Fibroblast of lung (primary cell): ENCODE measurements around the gene MAPK6. TPM values are rescaled to one million over a fixed set of nuclear protein-coding genes. Genes with fewer than 3 reads are reported as not detected.
A peak's percentile ranks its signal among the peaks of the same experiment; 100 is the strongest.
"Not testable (repeated sequence)": the region's sequence is repeated elsewhere in the genome, so short reads cannot be mapped to it uniquely, and the experiment has no call there.

Source experiments
- DNase-seq, 2 donors: peaks; one replicate each; pipeline versions ENCODE4 v3.0.0 to v3.0.0-alpha.2; 2010; ENCODE audit warnings: low read depth in 2 of 2
- H2AFZ ChIP-seq: 2 replicates; pipeline ENCODE4 v1.5.1; 2012; ENCODE audit warnings: low read length, control low read depth, inconsistent platforms
- H3K27ac ChIP-seq: 2 replicates; pipeline ENCODE4 v1.5.1; 2011; ENCODE audit warnings: low read length, control low read depth; ENCODE audit not compliant: insufficient read depth
- H3K27me3 ChIP-seq: 2 replicates; pipeline ENCODE4 v1.5.1; 2011; ENCODE audit warnings: mild to moderate bottlenecking, low read length; ENCODE audit not compliant: control insufficient read depth, insufficient read depth
- H3K36me3 ChIP-seq: 2 replicates; pipeline ENCODE4 v1.5.1; 2011; ENCODE audit warnings: low read length; ENCODE audit not compliant: control insufficient read depth, insufficient read depth
- H3K4me1 ChIP-seq: 2 replicates; pipeline ENCODE4 v1.5.1; 2011; ENCODE audit warnings: low read length; ENCODE audit not compliant: control insufficient read depth, insufficient read depth; ENCODE audit errors: extremely low read depth
- H3K4me2 ChIP-seq: 2 replicates; pipeline ENCODE4 v1.5.1; 2011; ENCODE audit warnings: low read length, control low read depth; ENCODE audit not compliant: insufficient read depth; ENCODE audit errors: extremely low read depth
- H3K4me3 ChIP-seq, 4 experiments: fragments of 200-600 bp in 1 of 4; sonication (generic) in 1 of 4; replicated peaks in 1 of 4; 2 replicates each; pipeline ENCODE4 v1.5.1; 2011 to 2016; ENCODE audit warnings: low read length in 4 of 4, low read depth in 3 of 4, mild to moderate bottlenecking in 3 of 4, control low read depth in 2 of 4, inconsistent platforms in 1 of 4, mixed read lengths in 1 of 4; ENCODE audit not compliant: insufficient read depth in 1 of 4; ENCODE audit errors: control extremely low read depth in 1 of 4
- H3K79me2 ChIP-seq: 2 replicates; pipeline ENCODE4 v1.5.1; 2012; ENCODE audit warnings: mild to moderate bottlenecking, low read length, inconsistent platforms; ENCODE audit not compliant: control insufficient read depth, insufficient read depth
- H3K9ac ChIP-seq: 2 replicates; pipeline ENCODE4 v1.5.1; 2011; ENCODE audit warnings: mild to moderate bottlenecking, low read length, control low read depth; ENCODE audit not compliant: insufficient read depth
- H3K9me3 ChIP-seq: 2 replicates; pipeline ENCODE4 v1.5.1; 2012; ENCODE audit warnings: low read depth, low read length; ENCODE audit not compliant: control insufficient read depth, insufficient read depth
- H4K20me1 ChIP-seq: 2 replicates; pipeline ENCODE4 v1.5.1; 2011; ENCODE audit warnings: low read length; ENCODE audit not compliant: control insufficient read depth, insufficient read depth; ENCODE audit errors: extremely low read depth
- EZH2 ChIP-seq: IDR thresholded peaks from 2 replicates; pipeline ENCODE4 v1.5.1; 2012; ENCODE audit warnings: low read length, control low read depth, mild to moderate bottlenecking; ENCODE audit errors: missing control alignments
- polyA plus RNA-seq, 2 donors: library from polyadenylated mRNA; depleted of rRNA in 1 of 2; stranded (reverse) in 1 of 2; unstranded in 1 of 2; fragments of >200 nt; gene quantifications; 2 replicates each; pipeline ENCODE4 v1.2.1, GENCODE V29; 2011 to 2012; ENCODE audit warnings: missing spikeins in 1 of 2
- total RNA-seq: library from RNA; depleted of rRNA; stranded (reverse); fragments of >200 nt; gene quantifications from 2 replicates; pipeline ENCODE4 v1.2.1, GENCODE V29; 2014
- TF ChIP-seq, protein P1 (sequence below), 2 donors: IDR thresholded peaks in 1 of 2; conservative IDR thresholded peaks in 1 of 2; 1 replicate in 1 of 2; 2 replicates in 1 of 2; pipeline ENCODE4 v1.5.1; 2011 to 2012; ENCODE audit warnings: low read length in 2 of 2, control low read depth in 1 of 2, inconsistent platforms in 1 of 2, low read depth in 1 of 2, mild to moderate bottlenecking in 1 of 2

Gene MAPK6
- total and polyA plus RNA-seq, 2 donors (not counting 1 experiment from before 2014, with no cell fraction given), result 45.5 to 62.1 TPM

DNA sequence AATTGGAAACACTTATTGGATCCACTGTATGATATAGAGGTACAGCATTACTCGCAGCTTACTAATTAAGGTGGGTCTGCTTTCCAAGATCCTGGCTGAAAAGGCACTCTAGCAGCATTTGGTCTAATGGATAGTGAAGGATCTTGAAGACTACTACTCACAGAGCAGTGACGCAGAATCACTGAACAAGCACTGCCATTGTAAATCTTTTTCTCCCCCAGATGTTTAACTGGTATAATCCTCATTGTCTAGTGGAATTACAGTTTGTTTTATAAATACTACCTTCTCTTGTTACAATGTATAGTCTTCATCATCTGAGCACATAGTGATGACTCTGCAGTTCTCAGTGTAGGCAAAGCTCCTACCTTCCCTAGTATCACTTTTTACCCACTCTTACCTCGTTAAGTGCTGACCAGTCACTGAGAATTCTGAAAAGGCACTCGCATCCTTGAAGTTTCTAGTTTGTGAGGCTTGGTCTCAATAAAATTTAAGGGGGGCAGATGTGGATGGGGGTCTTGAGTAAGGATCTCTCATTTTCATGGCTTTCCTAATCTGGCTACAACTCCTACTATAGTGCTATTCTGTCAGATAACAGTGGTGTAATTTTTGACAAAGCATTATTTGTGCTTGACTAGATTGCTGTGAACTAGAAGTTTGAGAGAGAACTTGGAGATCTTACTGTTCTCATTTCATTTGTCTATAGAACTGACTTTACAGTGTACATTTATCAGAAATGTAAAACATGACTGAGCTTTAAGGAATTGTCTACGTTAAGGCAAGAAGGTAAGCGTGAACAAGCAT, 23.2 kb downstream of the MAPK6 start:
- no peak overlapping the region for H2AFZ ChIP-seq
- peaks cover 89% of the 10 kb centered on the region for H3K79me2 ChIP-seq
- no peak overlapping the region for H3K4me2 ChIP-seq
- peaks cover 5% of the 10 kb centered on the region for H3K4me1 ChIP-seq
- TF ChIP-seq, protein P1, sequence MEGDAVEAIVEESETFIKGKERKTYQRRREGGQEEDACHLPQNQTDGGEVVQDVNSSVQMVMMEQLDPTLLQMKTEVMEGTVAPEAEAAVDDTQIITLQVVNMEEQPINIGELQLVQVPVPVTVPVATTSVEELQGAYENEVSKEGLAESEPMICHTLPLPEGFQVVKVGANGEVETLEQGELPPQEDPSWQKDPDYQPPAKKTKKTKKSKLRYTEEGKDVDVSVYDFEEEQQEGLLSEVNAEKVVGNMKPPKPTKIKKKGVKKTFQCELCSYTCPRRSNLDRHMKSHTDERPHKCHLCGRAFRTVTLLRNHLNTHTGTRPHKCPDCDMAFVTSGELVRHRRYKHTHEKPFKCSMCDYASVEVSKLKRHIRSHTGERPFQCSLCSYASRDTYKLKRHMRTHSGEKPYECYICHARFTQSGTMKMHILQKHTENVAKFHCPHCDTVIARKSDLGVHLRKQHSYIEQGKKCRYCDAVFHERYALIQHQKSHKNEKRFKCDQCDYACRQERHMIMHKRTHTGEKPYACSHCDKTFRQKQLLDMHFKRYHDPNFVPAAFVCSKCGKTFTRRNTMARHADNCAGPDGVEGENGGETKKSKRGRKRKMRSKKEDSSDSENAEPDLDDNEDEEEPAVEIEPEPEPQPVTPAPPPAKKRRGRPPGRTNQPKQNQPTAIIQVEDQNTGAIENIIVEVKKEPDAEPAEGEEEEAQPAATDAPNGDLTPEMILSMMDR (conservative IDR thresholded peaks at IDR 0.05 in 1 of 2, IDR thresholded peaks at IDR 0.05 in 1 of 2; ENCODE audit: low read depth in 1 of 2, low read length in 2 of 2), result no peak
- TF ChIP-seq EZH2, result no peak
- H3K4me3 ChIP-seq, result no peak overlapping the region
- no peaks in the 10 kb centered on the region for H3K27me3 ChIP-seq
- peaks cover 6% of the 10 kb centered on the region for H4K20me1 ChIP-seq
- peak in 1 of 2 donors; percentile 11 for DNase-seq
- no peaks in the 10 kb centered on the region for H3K9me3 ChIP-seq
- no peak overlapping the region for H3K9ac ChIP-seq
- no peak overlapping the region for H3K27ac ChIP-seq
- H3K36me3 ChIP-seq, result no peaks in the 10 kb centered on the region

DNA sequence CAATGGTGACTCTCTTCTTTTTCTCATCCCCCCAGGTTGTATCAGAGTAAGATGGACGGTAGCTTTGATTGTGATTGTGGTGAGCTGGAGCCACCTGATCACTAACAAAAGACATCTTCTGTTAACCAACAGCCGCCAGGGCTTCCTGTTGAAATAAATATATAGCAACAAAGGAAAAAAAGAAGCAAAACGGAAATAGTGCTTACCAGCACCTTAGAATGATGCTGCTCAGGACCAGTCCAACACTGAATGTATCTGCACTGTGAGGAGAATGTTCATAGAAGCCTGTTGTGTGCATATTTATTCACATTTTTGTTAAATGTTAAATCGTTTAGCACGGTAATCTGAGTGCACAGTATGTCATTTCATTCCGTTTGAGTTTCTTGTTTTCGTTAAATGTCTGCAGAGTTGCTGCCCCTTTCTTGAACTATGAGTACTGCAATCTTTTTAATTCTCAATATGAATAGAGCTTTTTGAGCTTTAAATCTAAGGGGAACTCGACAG, 26.8 kb downstream of the MAPK6 start:
- H3K4me2 ChIP-seq, H4K20me1 ChIP-seq, H3K27ac ChIP-seq, H3K4me3 ChIP-seq, DNase-seq, H3K4me1 ChIP-seq, H3K9ac ChIP-seq, H2AFZ ChIP-seq, H3K27me3 ChIP-seq, H3K36me3 ChIP-seq, H3K9me3 ChIP-seq: not testable (repeated sequence)
- peaks cover 63% of the 10 kb centered on the region for H3K79me2 ChIP-seq

DNA sequence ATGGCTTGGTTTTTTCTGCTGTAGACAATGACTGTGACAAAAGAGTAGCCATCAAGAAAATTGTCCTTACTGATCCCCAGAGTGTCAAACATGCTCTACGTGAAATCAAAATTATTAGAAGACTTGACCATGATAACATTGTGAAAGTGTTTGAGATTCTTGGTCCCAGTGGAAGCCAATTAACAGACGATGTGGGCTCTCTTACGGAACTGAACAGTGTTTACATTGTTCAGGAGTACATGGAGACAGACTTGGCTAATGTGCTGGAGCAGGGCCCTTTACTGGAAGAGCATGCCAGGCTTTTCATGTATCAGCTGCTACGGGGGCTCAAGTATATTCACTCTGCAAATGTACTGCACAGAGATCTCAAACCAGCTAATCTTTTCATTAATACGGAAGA, 27.5 kb downstream of the MAPK6 start:
- not testable (repeated sequence) for H3K9ac ChIP-seq, H3K9me3 ChIP-seq, H3K36me3 ChIP-seq, H3K27me3 ChIP-seq, H3K4me2 ChIP-seq, H3K4me1 ChIP-seq, H4K20me1 ChIP-seq, H3K27ac ChIP-seq, H3K4me3 ChIP-seq, H2AFZ ChIP-seq
- peaks cover 57% of the 10 kb centered on the region for H3K79me2 ChIP-seq
- DNase-seq, result peak in 1 of 2 donors; percentile 33

- Histone ChIP-seq H3K4me1 (peaks cover 3% of the 10 kb centered on the region), H3K27me3 (no peaks in the 10 kb centered on the region), H3K36me3 (no peaks in the 10 kb centered on the region), H3K9ac (no peak overlapping the region), H3K9me3 (no peaks in the 10 kb centered on the region), H3K4me3 (no peak overlapping the region), H3K27ac (no peak overlapping the region), H4K20me1 (no peaks in the 10 kb centered on the region), H3K4me2 (peak overlapping the region; percentile 4), H3K79me2 (peaks cover 25% of the 10 kb centered on the region), H2AFZ (no peak overlapping the region)
- TF ChIP-seq, protein P1 (conservative IDR thresholded peaks at IDR 0.05 in 1 of 2, IDR thresholded peaks at IDR 0.05 in 1 of 2; ENCODE audit: low read depth in 1 of 2, low read length in 2 of 2), result no peak
- no peak for TF ChIP-seq EZH2
- DNase-seq, result peak; percentile 55 to 61
Observed at GRCh38 chr15:52050416-52050815, 31.4 kb downstream of the MAPK6 start.
